Measurements from ENCODE around the gene DNM3. TPM values are rescaled to one million over a fixed set of nuclear protein-coding genes. Genes with fewer than 3 reads are reported as not detected.

DNM3 gene
- total RNA-seq, 1 experiment from 2014 or later = 2.7 TPM

DNA sequence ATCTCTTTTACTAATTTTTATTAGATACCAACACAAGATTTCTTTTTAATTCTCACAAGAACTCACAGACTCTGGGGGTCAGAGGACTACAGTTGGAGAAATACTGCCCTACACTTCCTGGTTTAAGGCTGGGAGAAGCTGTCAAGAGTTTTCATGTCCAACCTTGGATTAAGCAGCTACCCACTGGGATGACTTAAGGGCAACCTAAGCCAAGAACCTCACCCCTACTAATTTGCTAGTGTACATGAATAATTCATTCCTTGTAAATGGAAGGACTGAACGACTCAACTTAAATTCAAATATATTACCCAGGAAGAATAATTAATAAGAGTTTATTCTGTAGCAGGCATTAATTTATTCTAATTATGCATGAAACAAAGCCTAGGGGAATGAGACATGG lies 396.9 kb downstream of the DNM3 start:
- Histone ChIP-seq H4K91ac (ENCODE audit: insufficient read length, low read depth, low read length) (no peak overlapping the region), H2AFZ (ENCODE audit: low read length) (no peak overlapping the region), H2BK120ac (ENCODE audit: low read depth, low read length, poor library complexity, severe bottlenecking) (no peak overlapping the region), H4K8ac (replicated peaks; ENCODE audit: insufficient read length, low read depth, low read length) (no peak overlapping the region), H3K9ac (ENCODE audit: extremely low read depth, insufficient read length, low read length) (no peak overlapping the region), H3K9me3 (ENCODE audit: control insufficient read depth, low read depth, low read length) (no peaks in the 10 kb centered on the region), H2BK15ac (ENCODE audit: low read depth, low read length) (no peak overlapping the region), H3K4ac (ENCODE audit: low read depth, low read length) (no peak overlapping the region), H3K14ac (ENCODE audit: insufficient read depth, low read length) (no peak overlapping the region), H3K27ac (ENCODE audit: insufficient read length, low read depth, low read length) (no peak overlapping the region), H3K23ac (ENCODE audit: insufficient read length, low read depth, low read length) (no peak overlapping the region), H3K18ac (ENCODE audit: insufficient read length, low read depth, low read length) (no peak overlapping the region), H2BK20ac (ENCODE audit: low read depth, low read length, poor library complexity, severe bottlenecking) (no peak overlapping the region), H4K20me1 (ENCODE audit: control insufficient read depth, insufficient read depth, insufficient read length) (no peaks in the 10 kb centered on the region), H3T11ph (ENCODE audit: low read length) (no peak overlapping the region), H3K4me2 (ENCODE audit: insufficient read depth, insufficient read length, low read length) (no peak overlapping the region), H3K23me2 (ENCODE audit: insufficient read length, low read depth, low read length, poor library complexity, severe bottlenecking) (no peaks in the 10 kb centered on the region), H2BK5ac (ENCODE audit: insufficient read length, low read length) (no peak overlapping the region), H3K79me2 (ENCODE audit: insufficient read depth, low read length) (no peaks in the 10 kb centered on the region), H3K4me1 (ENCODE audit: insufficient read depth, low read length) (no peaks in the 10 kb centered on the region), H2AK5ac (ENCODE audit: insufficient read length, low read length) (no peak overlapping the region), H3K79me1 (ENCODE audit: insufficient read depth, low read depth, low read length, poor library complexity, severe bottlenecking) (no peaks in the 10 kb centered on the region), H3K56ac (ENCODE audit: insufficient read length, low read depth, low read length) (no peak overlapping the region), H4K5ac (ENCODE audit: insufficient read length, low read depth, low read length) (no peak overlapping the region), H2BK12ac (ENCODE audit: insufficient read length, low read depth, low read length) (no peak overlapping the region), H3K27me3 (ENCODE audit: insufficient read depth, low read length) (no peaks in the 10 kb centered on the region)
- no peaks in the 10 kb centered on the region for H3K9me3 Mint-ChIP-seq
- no peak overlapping the region for H3K27ac Mint-ChIP-seq
- no peak overlapping the region for H3K4me3 Mint-ChIP-seq
- TF ChIP-seq, protein P1, sequence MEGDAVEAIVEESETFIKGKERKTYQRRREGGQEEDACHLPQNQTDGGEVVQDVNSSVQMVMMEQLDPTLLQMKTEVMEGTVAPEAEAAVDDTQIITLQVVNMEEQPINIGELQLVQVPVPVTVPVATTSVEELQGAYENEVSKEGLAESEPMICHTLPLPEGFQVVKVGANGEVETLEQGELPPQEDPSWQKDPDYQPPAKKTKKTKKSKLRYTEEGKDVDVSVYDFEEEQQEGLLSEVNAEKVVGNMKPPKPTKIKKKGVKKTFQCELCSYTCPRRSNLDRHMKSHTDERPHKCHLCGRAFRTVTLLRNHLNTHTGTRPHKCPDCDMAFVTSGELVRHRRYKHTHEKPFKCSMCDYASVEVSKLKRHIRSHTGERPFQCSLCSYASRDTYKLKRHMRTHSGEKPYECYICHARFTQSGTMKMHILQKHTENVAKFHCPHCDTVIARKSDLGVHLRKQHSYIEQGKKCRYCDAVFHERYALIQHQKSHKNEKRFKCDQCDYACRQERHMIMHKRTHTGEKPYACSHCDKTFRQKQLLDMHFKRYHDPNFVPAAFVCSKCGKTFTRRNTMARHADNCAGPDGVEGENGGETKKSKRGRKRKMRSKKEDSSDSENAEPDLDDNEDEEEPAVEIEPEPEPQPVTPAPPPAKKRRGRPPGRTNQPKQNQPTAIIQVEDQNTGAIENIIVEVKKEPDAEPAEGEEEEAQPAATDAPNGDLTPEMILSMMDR (conservative IDR thresholded peaks at IDR 0.05) = no peak
- no CpG with 5 or more reads among the region's 1 CpG for WGBS (ENCODE audit: extremely low coverage, insufficient read length, low lambda C conversion rate)
- no peaks in the 10 kb centered on the region for H3K36me3 Mint-ChIP-seq (ENCODE audit: insufficient read depth in 1 of 3, low read depth in 3 of 3)
- H3K4me1 Mint-ChIP-seq = no peaks in the 10 kb centered on the region
- no peaks in the 10 kb centered on the region for H3K27me3 Mint-ChIP-seq (ENCODE audit: low read depth)
- DNase-seq = no peak
